ENCODE measurements around the gene CYBRD1.

CYBRD1 gene

GRCh38 chr2:171557363-171557762, 35.1 kb downstream of the CYBRD1 start:
- DNase-seq, result no peak

- DNase-seq, result no peak
These were observed 41.0 kb downstream of the CYBRD1 start for GRCh38 chr2:171563301-171563700.

DNA sequence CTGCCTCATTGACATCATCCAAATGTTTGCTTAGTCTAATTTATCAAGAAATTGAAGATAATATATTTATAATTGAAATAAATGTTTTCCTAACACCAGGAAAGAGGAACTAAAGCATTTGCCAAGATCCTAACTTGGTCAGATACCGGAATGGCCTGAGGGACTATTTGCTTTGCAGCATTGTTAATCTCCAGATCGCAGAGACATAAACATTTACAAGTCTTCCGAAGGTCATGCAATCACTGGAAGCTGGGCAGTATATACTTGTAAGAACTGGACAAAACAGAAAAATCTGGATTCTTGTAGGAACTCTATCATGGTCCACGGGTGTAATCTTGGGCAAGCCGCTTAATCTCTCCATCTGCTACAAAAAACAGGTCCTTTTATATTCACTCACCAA, 42.2 kb downstream of the CYBRD1 start:
- no peak for DNase-seq

DNA sequence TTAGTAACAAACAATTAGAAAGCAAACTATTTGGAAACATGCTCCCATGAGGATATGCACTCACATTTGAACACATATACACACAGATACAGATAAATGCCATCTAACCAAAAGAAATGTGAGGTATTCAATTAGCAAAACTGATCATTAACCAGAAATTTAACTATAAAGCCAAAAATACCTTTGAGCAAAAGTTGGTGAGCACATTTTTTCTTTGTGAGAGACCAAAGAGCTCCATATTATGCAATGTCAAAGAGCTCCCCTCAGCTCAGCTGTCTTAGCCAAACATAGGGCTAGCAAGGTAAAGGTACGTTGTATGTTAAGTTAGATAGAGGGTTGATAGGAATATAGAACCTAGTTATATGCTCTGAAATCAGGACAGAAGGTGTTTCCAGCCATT, 43.8 kb downstream of the CYBRD1 start:
- no peak for DNase-seq

DNA sequence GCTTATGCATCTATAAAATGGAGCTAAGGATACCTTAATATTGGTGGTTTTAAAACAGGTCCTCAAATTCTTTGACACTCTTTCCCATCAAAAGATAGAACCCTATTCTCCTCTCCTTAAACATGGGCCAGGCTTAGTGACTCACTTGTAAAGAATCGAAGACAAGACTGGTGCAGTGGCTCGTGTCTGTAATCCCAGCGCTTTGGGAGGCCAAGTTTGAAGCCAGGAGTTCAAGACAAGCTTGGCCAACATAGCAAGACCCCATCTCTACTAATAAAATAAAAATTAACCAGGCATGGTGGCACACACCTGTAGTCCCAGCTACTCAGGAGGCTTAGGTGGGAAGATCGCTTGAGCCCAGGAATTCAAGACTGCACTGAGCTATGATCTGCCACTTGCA, 44.5 kb downstream of the CYBRD1 start:
- no peak for DNase-seq

- DNase-seq, result no peak
These were observed 45.8 kb downstream of the CYBRD1 start for GRCh38 chr2:171568089-171568488.

DNA sequence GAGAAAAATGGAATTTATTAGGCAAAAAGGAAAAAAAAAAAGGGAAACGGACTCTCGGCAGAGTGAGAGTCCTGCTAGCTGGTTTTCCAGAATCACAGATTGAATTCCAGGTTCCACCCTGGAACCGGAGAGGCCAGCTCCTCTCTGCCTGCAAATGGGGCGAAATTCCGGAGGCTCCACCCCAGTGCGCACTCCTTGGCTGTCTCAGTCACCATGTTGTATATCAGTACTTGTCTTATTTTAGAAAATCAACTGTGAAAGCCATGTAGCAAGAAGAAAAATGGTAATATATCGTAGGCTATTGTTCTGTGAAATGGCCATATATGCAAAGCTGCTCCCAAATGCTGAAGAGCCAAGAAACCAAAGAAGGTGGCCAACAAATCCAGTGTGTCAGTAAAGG, 49.4 kb downstream of the CYBRD1 start:
- DNase-seq, result no peak

- DNase-seq, result peak; percentile 80
These were observed 52.0 kb downstream of the CYBRD1 start for GRCh38 chr2:171574149-171574795.

- no peak for DNase-seq
These were observed 53.3 kb downstream of the CYBRD1 start for GRCh38 chr2:171575606-171576005.

- DNase-seq, result no peak
These were observed 56.0 kb downstream of the CYBRD1 start for GRCh38 chr2:171578127-171578803.

- DNase-seq, result no peak
These were observed 57.2 kb downstream of the CYBRD1 start for GRCh38 chr2:171579481-171579880.

GRCh38 chr2:171583566-171583965, 61.3 kb downstream of the CYBRD1 start:
- no peak for DNase-seq

DNA sequence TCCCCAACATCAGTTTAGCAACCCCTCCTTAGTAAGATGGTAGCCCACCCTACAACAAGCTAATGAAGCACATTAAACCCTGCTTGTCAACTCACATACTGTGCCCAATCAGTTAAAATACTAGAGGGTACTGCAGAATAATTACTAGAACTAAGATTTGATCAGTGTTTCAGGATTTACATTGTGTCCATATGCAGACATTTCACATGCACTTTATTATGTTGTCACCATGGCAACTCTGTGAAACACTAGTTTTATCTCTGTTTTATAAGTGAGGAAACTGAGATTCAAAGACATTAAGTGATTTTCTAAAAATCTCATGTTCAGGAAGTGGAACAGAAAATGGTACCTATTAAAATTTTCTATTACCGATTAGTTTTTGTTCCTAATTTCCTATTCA, 61.7 kb downstream of the CYBRD1 start:
- no peak for DNase-seq

GRCh38 chr2:171587132-171587531, 64.9 kb downstream of the CYBRD1 start:
- DNase-seq, result no peak

DNA sequence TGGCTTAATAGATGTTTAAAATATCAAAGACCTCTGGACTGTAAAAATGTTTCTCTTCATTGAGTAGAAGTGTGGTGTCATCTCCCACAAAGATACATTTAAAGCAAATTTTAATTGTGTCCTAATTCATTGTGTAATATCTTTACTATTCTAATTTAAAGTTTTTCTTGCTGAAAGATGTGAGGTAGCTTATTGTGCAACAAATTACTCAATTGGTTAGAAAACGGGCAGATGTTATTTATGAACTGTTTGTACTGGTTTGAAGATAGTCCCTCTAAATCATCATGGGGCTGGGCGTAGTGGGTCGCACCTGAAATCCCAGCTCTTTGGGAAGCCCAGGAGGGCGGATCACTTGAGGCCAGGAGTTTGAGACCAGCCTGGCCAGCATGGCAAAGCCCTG, 65.3 kb downstream of the CYBRD1 start:
- no peak for DNase-seq

- DNase-seq, result no peak
These were observed 67.8 kb downstream of the CYBRD1 start for GRCh38 chr2:171590116-171590515.

- DNase-seq, result no peak
These were observed 69.8 kb downstream of the CYBRD1 start for GRCh38 chr2:171592036-171592555.

GRCh38 chr2:171595456-171595855, 73.2 kb downstream of the CYBRD1 start:
- DNase-seq, result no peak

DNA sequence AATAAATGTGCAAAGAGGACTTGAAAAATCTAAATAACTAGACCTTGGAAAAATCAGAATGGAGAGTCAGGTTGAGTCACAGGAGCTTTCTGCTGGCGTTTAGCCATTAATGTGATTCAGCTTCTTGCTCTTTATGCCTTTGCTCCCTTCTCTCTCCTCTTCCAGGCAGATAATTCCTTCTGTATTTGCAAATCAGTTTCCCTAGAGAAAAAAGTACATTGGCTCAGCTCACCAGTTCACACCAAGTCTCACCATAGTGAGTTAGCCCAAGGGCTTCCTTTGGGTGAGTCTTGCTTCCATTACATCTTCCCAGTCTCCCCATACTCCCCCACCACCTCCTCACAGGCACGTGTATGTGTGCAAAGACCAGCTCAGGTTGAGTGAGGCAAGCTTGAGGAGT, 73.6 kb downstream of the CYBRD1 start:
- DNase-seq, result no peak

GRCh38 chr2:171598713-171599319, 76.5 kb downstream of the CYBRD1 start:
- DNase-seq, result peak; percentile 60

GRCh38 chr2:171600126-171600525, 77.9 kb downstream of the CYBRD1 start:
- DNase-seq, result no peak

DNA sequence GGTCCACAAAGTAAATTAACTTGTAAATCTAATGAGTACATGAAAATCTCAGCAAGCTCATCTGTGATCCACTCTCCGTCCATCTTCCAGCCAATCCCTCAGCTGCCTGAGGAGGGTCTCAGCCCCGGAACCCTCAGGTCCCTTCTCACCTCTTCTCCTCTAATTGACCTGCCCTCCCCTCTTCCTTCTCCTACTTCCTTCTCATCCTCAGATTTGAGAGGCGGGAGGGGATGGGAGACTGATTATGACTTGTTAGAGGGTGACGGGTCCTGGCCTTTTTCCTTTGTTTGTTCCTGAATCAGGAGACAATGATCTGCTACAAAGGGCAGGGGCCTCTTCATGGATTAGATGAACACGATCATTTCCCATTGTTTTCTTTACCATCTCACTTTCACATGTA, 80.1 kb downstream of the CYBRD1 start:
- no peak for DNase-seq

Measured in midbrain (tissue), 1 donor.